ENCODE results near the gene ACOXL.

DNA sequence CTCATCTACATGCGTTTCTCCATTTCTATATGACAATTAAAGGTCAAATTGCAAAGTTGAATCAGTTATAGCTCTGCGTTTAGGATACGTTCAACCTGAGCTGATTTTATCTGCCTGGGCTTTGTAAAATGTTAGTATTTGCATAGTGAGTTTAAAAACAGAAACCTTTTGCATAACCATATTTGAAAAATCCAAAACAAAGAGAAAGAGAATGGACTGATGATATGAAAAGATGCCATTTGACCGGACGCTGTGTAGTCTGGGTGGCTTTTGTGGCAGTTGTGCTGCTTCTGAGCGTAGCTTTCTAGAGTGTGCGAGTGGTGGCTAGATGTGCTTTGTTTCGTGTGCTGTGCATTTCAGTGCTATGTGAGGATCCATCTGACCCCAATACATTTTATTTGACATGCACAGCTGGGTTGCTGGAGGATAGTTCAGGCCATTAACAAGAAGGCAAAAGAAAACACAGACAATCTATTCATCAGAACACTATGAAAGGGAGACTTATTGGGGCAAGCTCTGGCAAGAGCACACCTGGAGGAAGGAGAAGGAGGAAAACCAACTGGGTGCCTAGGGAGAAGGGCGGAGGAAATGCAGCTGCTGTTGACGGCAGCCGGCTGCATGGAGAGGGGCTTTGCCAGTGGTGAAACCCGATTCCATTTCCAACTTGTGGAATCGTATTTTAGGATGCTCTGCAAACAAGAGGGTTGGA, 126.8 kb downstream of the ACOXL start:
- TF ChIP-seq, protein P1, sequence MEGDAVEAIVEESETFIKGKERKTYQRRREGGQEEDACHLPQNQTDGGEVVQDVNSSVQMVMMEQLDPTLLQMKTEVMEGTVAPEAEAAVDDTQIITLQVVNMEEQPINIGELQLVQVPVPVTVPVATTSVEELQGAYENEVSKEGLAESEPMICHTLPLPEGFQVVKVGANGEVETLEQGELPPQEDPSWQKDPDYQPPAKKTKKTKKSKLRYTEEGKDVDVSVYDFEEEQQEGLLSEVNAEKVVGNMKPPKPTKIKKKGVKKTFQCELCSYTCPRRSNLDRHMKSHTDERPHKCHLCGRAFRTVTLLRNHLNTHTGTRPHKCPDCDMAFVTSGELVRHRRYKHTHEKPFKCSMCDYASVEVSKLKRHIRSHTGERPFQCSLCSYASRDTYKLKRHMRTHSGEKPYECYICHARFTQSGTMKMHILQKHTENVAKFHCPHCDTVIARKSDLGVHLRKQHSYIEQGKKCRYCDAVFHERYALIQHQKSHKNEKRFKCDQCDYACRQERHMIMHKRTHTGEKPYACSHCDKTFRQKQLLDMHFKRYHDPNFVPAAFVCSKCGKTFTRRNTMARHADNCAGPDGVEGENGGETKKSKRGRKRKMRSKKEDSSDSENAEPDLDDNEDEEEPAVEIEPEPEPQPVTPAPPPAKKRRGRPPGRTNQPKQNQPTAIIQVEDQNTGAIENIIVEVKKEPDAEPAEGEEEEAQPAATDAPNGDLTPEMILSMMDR (conservative IDR thresholded peaks at IDR 0.05 in 1 of 2, IDR thresholded peaks at IDR 0.05 in 1 of 2; ENCODE audit: extremely low read depth in 1 of 2, insufficient read depth in 1 of 2, low read depth in 1 of 2, low read length in 2 of 2), result no peak
- TF ChIP-seq EZH2 (IDR thresholded peaks at IDR 0.05; ENCODE audit: borderline replicate concordance, low read length), result no peak

All from mammary epithelial cell (primary cell).